ENCODE measurements around the gene DSCAML1.

- TF ChIP-seq BHLHE40 (IDR thresholded peaks at IDR 0.05; ENCODE audit: borderline replicate concordance) (no peak), FOXM1 (IDR thresholded peaks at IDR 0.05; ENCODE audit: borderline replicate concordance) (no peak), ELF4 (IDR thresholded peaks at IDR 0.05) (no peak), FOXA1 (IDR thresholded peaks at IDR 0.05) (no peak), FOXK2 (IDR thresholded peaks at IDR 0.05) (no peak), NFRKB (IDR thresholded peaks at IDR 0.05) (no peak), SUZ12 (IDR thresholded peaks at IDR 0.05) (no peak), CTBP1 (IDR thresholded peaks at IDR 0.05; ENCODE audit: borderline replicate concordance) (no peak), PKNOX1 (IDR thresholded peaks at IDR 0.05) (no peak), TARDBP (IDR thresholded peaks at IDR 0.05) (no peak), ZNF384 (IDR thresholded peaks at IDR 0.05) (no peak)
Observed at GRCh38 chr11:117713538-117713991, 83.5 kb downstream of the DSCAML1 start.
